C4-2B (cell line): Measurements from ENCODE around the gene FAM227B.

Source experiments
- CTCF ChIP-seq: fragments of 450-650 bp; conservative IDR thresholded peaks from 2 replicates; pipeline ENCODE4 v1.5.1; 2017; ENCODE audit warnings: mild to moderate bottlenecking
- ZFX ChIP-seq: fragments of 450-650 bp; IDR thresholded peaks from 2 replicates; pipeline ENCODE4 v1.6.1; 2017

GRCh38 chr15:49383266-49383665, 237.4 kb downstream of the FAM227B start:
- no peak for TF ChIP-seq CTCF
- TF ChIP-seq ZFX = no peak
